MCF 10A (cell line): ENCODE results near the gene BATF3. TPM values are rescaled to one million over a fixed set of nuclear protein-coding genes. Genes with fewer than 3 reads are reported as not detected.

Experiments used
- BruUV-seq: library from RNA; stranded (reverse); fragments of 400-500 nt; replicated peaks from 2 replicates; lab custom pipeline; 2021; lab: Mats Ljungman, UMichigan
- CTCF ChIA-PET: fragments of 300-600 bp; sonication (Branson Sonifier 250); formaldehyde crosslinking; extraction: SDS; loops from one replicate; lab custom pipeline; 2021; ENCODE audit warnings: antibody characterized with exemption, inconsistent platforms; lab: Yijun Ruan, JAX
- POLR2A ChIA-PET: fragments of 300-600, 350-650 bp; sonication (Branson Sonifier 250); formaldehyde crosslinking; extraction: SDS; loops from one replicate; lab custom pipeline; 2020; ENCODE audit warnings: antibody characterized with exemption, inconsistent platforms; lab: Yijun Ruan, JAX
- DNase-seq: peaks from one replicate; pipeline ENCODE4 v3.0.0-alpha.2; 2018; ENCODE audit not compliant: unreplicated experiment
- H3K27ac Mint-ChIP-seq: one replicate; pipeline ENCODE4 v1.8.0; 2022; ENCODE audit warnings: mild to moderate bottlenecking, low read depth, mixed read lengths; ENCODE audit not compliant: unreplicated experiment
- H3K27me3 Mint-ChIP-seq: one replicate; pipeline ENCODE4 v1.8.0; 2022; ENCODE audit warnings: mixed read lengths; ENCODE audit not compliant: insufficient read depth, unreplicated experiment
- H3K36me3 Mint-ChIP-seq: one replicate; pipeline ENCODE4 v1.8.0; 2022; ENCODE audit warnings: mild to moderate bottlenecking, moderate library complexity, mixed read lengths; ENCODE audit not compliant: insufficient read depth, unreplicated experiment
- H3K4me1 Mint-ChIP-seq: one replicate; pipeline ENCODE4 v1.8.0; 2022; ENCODE audit warnings: mixed read lengths; ENCODE audit not compliant: insufficient read depth, unreplicated experiment
- H3K4me3 Mint-ChIP-seq: one replicate; pipeline ENCODE4 v1.8.0; 2022; ENCODE audit warnings: mild to moderate bottlenecking, moderate library complexity, mixed read lengths; ENCODE audit not compliant: unreplicated experiment
- H3K9me3 Mint-ChIP-seq: one replicate; pipeline ENCODE4 v1.8.0; 2022; ENCODE audit warnings: mixed read lengths; ENCODE audit not compliant: unreplicated experiment
- CTCF ChIP-seq: fragments of 200-600 bp; IDR thresholded peaks from one replicate; pipeline ENCODE4 v1.8.0; 2022; ENCODE audit warnings: antibody characterized with exemption, mild to moderate bottlenecking; ENCODE audit not compliant: unreplicated experiment
- intact Hi-C: fragments of 100-400 bp; cut with micrococcal nuclease; formaldehyde crosslinking; loops from 2 replicates; pipeline ENCODE4 v1.14.1; 2022
- total RNA-seq: library from RNA; stranded (reverse); gene quantifications from 2 replicates; pipeline ENCODE4 v1.2.3, GENCODE V29; 2022

Gene BATF3
- total RNA-seq, 1 experiment from 2014 or later = 1.5 TPM

- POLR2A ChIA-PET = interaction anchor here (1.1 to 1.4 kb wide), 2 partner anchors 11 to 29 kb away, joined by 3 to 4 read pairs; no protein-coding TSS in a partner anchor
- intact Hi-C loops = no loop called here
- no peaks in the 10 kb centered on the region for H3K4me1 Mint-ChIP-seq
Observed at GRCh38 chr1:212683357-212683722, 16.3 kb downstream of the BATF3 start.

DNA sequence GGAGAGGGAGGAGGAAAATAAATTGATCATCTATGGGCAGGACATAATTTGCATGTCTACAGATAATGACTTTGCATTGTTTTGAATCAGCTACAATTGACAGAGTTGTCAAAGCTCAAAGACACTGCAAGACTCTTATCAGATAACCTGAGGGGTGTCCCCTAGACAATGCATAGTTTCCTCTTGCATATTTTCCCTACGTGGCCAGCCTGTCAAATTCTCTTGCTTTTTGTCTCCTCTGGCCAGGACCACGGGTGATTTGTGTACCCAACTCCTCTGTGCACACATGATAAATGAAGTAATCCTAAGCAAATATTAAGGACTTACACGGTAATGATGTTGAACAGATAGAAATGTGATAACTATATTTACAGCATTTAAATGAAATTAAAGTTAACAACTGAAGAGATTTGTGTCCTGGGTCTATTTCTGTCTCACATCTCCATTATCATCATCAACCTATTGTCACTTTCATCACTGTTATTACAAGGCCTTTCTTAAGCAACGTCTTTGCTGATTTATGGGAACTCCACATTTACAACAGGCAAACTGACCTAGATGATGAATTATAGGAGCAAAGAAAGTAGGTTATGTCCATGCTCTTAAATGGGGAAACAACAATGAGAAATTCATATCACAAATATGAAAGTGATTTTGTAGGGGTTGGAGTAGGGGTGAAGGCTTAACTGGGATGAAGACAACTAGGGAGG lies 18.8 kb downstream of the BATF3 start:
- intact Hi-C loops = no loop called here
- ChIA-PET CTCF (interaction anchor here (0.6 to 0.9 kb wide), 4 partner anchors 15 to 1599 kb away, joined by 3 to 4 read pairs (median 3); no protein-coding TSS in a partner anchor), POLR2A (interaction anchor here (0.7 kb wide), 1 partner anchor 12 kb away, joined by 3 read pairs; no protein-coding TSS in a partner anchor)
- Mint-ChIP-seq H3K4me3 (no peak overlapping the region), H3K27me3 (peaks cover 3% of the 10 kb centered on the region), H3K4me1 (no peaks in the 10 kb centered on the region), H3K9me3 (no peaks in the 10 kb centered on the region), H3K36me3 (no peaks in the 10 kb centered on the region), H3K27ac (no peak overlapping the region)
- DNase-seq = no peak
- no peak for TF ChIP-seq CTCF
- no TSS peak for BruUV-seq

More at GRCh38 chr1:212683357-212683722, 16.3 kb downstream of the BATF3 start:
- BruUV-seq = no TSS peak
- no peaks in the 10 kb centered on the region for H3K36me3 Mint-ChIP-seq
- H3K4me3 Mint-ChIP-seq = no peak overlapping the region
- TF ChIP-seq CTCF = no peak
- H3K9me3 Mint-ChIP-seq = no peaks in the 10 kb centered on the region
- no peak for DNase-seq
- no peak overlapping the region for H3K27ac Mint-ChIP-seq
- CTCF ChIA-PET = interaction anchor here (0.6 kb wide), 1 partner anchor 41 kb away, joined by 5 read pairs; no protein-coding TSS in a partner anchor
- H3K27me3 Mint-ChIP-seq = peaks cover 7% of the 10 kb centered on the region

DNA sequence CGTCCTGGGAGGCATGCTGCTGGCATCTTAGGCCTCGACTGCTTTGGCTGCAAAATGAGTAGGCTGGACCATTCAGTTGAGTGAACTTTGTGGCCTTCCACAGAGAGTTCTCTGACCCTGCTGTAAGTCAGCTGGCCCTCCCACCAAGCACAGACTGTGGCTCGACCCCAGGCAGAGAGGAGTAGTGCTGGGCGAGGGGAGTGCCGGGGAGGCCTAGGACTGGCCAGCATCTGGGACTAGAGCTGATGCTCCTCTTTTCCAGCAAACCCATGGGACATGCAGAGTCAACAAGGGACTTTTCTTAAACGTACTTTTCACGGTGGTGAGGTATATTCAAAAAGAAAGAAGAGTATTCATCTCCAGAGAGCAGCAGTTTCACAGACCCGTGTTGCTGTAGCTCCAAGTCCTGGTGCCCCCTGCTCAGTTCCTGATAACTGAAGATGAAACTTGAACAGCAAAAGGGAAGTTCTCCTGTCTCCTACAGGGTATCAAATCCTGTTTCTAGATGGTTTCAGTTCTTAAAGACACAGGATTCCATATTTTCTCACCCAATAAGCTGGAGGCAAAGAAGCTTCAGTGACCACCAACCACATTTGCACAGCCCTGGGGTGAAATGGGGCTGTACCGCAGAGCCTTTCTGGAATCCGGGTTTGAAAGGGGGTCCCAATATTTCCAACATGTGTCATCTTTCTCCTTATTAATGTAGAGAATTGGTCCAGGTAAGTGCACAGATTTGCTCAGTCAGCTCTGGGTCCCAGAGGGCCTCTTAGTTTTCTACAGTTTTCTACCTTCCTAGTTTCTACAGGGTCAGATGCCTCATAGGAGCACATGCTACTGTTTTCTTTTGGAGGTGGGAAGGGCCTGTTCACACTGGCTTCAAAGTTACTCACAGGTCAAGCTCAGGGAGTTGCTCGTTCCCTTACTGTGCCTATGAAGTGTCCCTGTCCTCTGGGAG lies 20.9 kb downstream of the BATF3 start:
- Mint-ChIP-seq H3K9me3 (no peaks in the 10 kb centered on the region), H3K27me3 (no peaks in the 10 kb centered on the region), H3K4me1 (no peaks in the 10 kb centered on the region), H3K4me3 (no peak overlapping the region), H3K36me3 (no peaks in the 10 kb centered on the region), H3K27ac (no peak overlapping the region)
- DNase-seq = no peak
- no TSS peak for BruUV-seq
- intact Hi-C loops = no loop called here
- CTCF ChIA-PET = interaction anchor here (0.5 to 3.2 kb wide), 7 partner anchors 10 to 223 kb away, joined by 3 to 15 read pairs (median 5); no protein-coding TSS in a partner anchor
- POLR2A ChIA-PET = interaction anchor here (0.7 to 1.1 kb wide), 2 partner anchors 55 to 78 kb away, joined by 3 read pairs; no protein-coding TSS in a partner anchor
- TF ChIP-seq CTCF = no peak
